ENCODE results near the gene MVB12B.

The MVB12B gene

GRCh38 chr9:126448136-126448535 is 121.5 kb downstream of the MVB12B start:
- H3K27ac ChIP-seq (replicated peaks), result no peak overlapping the region
- TF ChIP-seq POLR2AphosphoS5 (IDR thresholded peaks at IDR 0.05; ENCODE audit: low read depth), result no peak
- no peak for TF ChIP-seq GABPA (IDR thresholded peaks at IDR 0.05; ENCODE audit: low read depth)
- no peak for TF ChIP-seq REST (IDR thresholded peaks at IDR 0.05; ENCODE audit: insufficient replicate concordance, low read depth)
- TF ChIP-seq SPI1 (IDR thresholded peaks at IDR 0.05; ENCODE audit: borderline replicate concordance, low read depth), result no peak
- no peak for TF ChIP-seq CTCF (IDR thresholded peaks at IDR 0.05; ENCODE audit: insufficient read depth, low read length)
- H3K4me3 ChIP-seq (replicated peaks; ENCODE audit: insufficient read depth, low read length), result no peak overlapping the region
- DNase-seq (ENCODE audit: low read depth in 1 of 2, low spot score in 1 of 2), result no peak
- no peaks in the 10 kb centered on the region for H3K27me3 ChIP-seq (ENCODE audit: insufficient read depth, poor library complexity, severe bottlenecking)

- no peak overlapping the region for H3K27ac ChIP-seq (replicated peaks)
- DNase-seq (ENCODE audit: low read depth in 1 of 2, low spot score in 1 of 2), result no peak
- no peaks in the 10 kb centered on the region for H3K27me3 ChIP-seq (ENCODE audit: insufficient read depth, poor library complexity, severe bottlenecking)
- no peak overlapping the region for H3K4me3 ChIP-seq (replicated peaks; ENCODE audit: insufficient read depth, low read length)
- TF ChIP-seq GABPA (IDR thresholded peaks at IDR 0.05; ENCODE audit: low read depth), result no peak
- TF ChIP-seq POLR2AphosphoS5 (IDR thresholded peaks at IDR 0.05; ENCODE audit: low read depth), result no peak
- no peak for TF ChIP-seq CTCF (IDR thresholded peaks at IDR 0.05; ENCODE audit: insufficient read depth, low read length)
Measured at GRCh38 chr9:126448865-126449577, 122.4 kb downstream of the MVB12B start.

- TF ChIP-seq GABPA (IDR thresholded peaks at IDR 0.05; ENCODE audit: low read depth), result no peak
- TF ChIP-seq CTCF (IDR thresholded peaks at IDR 0.05; ENCODE audit: insufficient read depth, low read length), result no peak
- TF ChIP-seq REST (IDR thresholded peaks at IDR 0.05; ENCODE audit: insufficient replicate concordance, low read depth), result no peak
- Histone ChIP-seq H3K27me3 (ENCODE audit: insufficient read depth, poor library complexity, severe bottlenecking) (no peaks in the 10 kb centered on the region), H3K27ac (replicated peaks) (no peak overlapping the region), H3K4me3 (replicated peaks; ENCODE audit: insufficient read depth, low read length) (no peak overlapping the region)
- no peak for DNase-seq (ENCODE audit: low read depth in 1 of 2, low spot score in 1 of 2)
Measured at GRCh38 chr9:126449725-126450667, 123.4 kb downstream of the MVB12B start.
